Measurements from ENCODE around the gene WSCD1.

Gene WSCD1

GRCh38 chr17:6153375-6153774 lies 83.2 kb downstream of the WSCD1 start:
- H3K27ac ChIP-seq = no peak overlapping the region
- TF ChIP-seq, protein P1, sequence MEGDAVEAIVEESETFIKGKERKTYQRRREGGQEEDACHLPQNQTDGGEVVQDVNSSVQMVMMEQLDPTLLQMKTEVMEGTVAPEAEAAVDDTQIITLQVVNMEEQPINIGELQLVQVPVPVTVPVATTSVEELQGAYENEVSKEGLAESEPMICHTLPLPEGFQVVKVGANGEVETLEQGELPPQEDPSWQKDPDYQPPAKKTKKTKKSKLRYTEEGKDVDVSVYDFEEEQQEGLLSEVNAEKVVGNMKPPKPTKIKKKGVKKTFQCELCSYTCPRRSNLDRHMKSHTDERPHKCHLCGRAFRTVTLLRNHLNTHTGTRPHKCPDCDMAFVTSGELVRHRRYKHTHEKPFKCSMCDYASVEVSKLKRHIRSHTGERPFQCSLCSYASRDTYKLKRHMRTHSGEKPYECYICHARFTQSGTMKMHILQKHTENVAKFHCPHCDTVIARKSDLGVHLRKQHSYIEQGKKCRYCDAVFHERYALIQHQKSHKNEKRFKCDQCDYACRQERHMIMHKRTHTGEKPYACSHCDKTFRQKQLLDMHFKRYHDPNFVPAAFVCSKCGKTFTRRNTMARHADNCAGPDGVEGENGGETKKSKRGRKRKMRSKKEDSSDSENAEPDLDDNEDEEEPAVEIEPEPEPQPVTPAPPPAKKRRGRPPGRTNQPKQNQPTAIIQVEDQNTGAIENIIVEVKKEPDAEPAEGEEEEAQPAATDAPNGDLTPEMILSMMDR (IDR thresholded peaks at IDR 0.05) = no peak
- TF ChIP-seq ZFX (IDR thresholded peaks at IDR 0.05; ENCODE audit: borderline replicate concordance) = no peak

DNA sequence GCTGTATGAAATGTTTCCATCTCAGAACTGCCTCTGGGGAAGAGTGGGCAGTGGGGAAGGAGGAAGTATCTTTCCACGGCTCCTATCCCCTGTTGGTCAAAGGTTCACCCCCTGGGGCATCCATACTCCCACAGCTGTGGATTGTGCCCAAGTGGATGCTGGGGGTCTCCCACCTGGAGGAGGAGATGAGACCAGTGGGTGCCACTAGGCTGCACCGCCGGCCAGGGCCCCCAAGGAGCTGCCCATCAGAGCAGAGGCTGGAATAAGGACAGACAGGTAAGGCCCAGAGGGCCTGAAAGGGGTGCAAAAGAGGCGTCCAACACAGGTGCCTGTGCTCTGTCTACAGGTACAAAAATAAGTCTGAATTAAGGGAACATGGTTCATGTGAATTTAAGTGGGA lies 87.5 kb downstream of the WSCD1 start:
- TF ChIP-seq, protein P1 (IDR thresholded peaks at IDR 0.05) = no peak
- TF ChIP-seq ZFX (IDR thresholded peaks at IDR 0.05; ENCODE audit: borderline replicate concordance) = no peak
- H3K27ac ChIP-seq = no peak overlapping the region

- no peak for TF ChIP-seq ZFX (IDR thresholded peaks at IDR 0.05; ENCODE audit: borderline replicate concordance)
- TF ChIP-seq, protein P1 (IDR thresholded peaks at IDR 0.05) = no peak
- H3K27ac ChIP-seq = no peak overlapping the region
Measured at GRCh38 chr17:6159541-6160231, 89.5 kb downstream of the WSCD1 start.

GRCh38 chr17:6160232-6160555 lies 90.0 kb downstream of the WSCD1 start:
- no peak overlapping the region for H3K27ac ChIP-seq
- TF ChIP-seq, protein P1 (IDR thresholded peaks at IDR 0.05) = no peak
- TF ChIP-seq ZFX (IDR thresholded peaks at IDR 0.05; ENCODE audit: borderline replicate concordance) = no peak

DNA sequence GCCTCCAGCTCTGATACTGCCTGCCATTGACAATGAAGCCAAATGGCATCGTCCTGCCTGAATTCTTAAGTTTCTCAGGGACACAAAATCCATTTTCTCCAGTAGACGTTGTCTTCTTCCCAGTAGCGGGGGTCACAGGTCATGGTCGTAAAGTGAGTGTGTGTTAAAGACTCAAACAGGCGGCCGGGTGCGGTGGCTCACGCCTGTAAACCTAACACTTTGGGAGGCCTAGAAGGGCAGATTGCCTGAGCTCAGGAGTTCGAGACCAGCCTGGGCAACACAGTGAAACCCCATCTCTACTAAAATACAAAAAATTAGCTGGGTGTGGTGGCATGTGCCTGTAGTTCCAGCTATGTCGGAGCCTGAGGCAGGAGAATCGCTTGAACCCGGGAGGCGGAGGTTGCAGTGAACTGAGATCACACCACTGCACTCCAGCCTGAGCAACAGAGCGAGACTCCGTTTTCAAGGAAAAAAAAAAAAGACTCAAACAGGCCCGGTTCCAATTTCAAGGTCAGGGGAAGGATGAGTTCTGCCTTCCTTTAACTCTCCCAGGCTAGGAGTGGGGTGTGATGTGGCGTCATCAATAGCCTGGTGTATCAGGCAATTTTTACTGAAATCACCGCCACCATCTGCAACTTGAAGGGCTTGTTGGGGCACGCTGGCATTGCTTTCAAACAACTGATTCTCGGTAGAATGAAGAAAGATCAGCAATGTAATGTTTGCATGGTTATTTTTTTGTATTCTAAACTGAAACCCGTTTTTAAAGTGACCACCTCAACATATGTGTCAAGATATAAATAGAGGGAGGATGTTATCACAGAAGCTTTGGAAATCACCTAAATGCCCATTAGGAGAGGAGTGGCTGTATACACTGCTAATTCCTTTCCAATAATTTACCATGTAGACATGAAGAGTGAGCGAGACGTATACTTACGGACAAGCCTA lies 91.0 kb downstream of the WSCD1 start:
- H3K27ac ChIP-seq = no peak overlapping the region
- TF ChIP-seq ZFX (IDR thresholded peaks at IDR 0.05; ENCODE audit: borderline replicate concordance) = no peak
- TF ChIP-seq, protein P1 (IDR thresholded peaks at IDR 0.05) = no peak

DNA sequence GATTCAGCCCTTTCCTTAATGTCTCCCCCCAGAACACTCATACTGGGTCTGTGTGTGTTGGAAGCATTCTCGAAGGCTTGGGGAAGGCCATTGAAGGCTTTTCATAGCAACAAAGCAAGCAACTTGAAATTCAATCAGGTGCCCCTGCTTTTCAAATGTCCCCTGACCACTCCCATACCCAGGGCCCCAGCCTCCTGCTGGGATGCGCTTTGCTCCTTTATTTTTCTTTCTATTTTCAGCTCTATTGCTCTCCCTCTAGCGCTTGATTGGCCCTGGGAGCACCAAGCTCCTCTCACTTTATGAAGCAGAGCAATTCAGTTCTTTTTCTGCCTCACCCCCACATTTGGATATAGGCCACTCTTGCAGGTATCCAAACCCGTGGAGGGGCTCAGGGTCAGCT lies 92.0 kb downstream of the WSCD1 start:
- no peak overlapping the region for H3K27ac ChIP-seq
- TF ChIP-seq ZFX (IDR thresholded peaks at IDR 0.05; ENCODE audit: borderline replicate concordance) = no peak
- TF ChIP-seq, protein P1 (IDR thresholded peaks at IDR 0.05) = no peak

DNA sequence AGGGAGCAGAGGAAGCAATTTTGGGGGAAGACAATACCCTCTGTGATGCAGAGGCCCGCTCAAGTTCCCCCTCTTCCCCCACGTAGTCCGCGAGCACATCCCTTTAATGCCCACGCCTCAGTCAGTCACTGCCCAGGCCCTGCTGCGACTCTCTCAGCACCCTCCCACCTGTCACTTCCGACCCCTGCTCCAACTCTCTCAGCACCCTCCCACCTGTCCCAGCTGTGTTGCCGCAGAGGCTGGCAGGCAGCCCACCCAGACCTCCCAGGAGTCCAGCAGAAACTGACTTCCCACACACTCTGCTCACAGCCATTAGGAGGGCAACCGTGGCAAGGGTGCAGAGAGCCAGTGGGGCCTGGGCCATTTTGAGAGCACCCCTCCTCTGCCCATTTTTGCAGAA lies 92.7 kb downstream of the WSCD1 start:
- H3K27ac ChIP-seq = no peak overlapping the region
- TF ChIP-seq, protein P1 (IDR thresholded peaks at IDR 0.05) = no peak
- TF ChIP-seq ZFX (IDR thresholded peaks at IDR 0.05; ENCODE audit: borderline replicate concordance) = no peak

Measured in 22Rv1 (cell line).